ENCODE measurements around the gene ZNF280B. TPM values are rescaled to one million over a fixed set of nuclear protein-coding genes. Genes with fewer than 3 reads are reported as not detected.

The ZNF280B gene
- total and polyA plus RNA-seq, 10 of the 15 experiments (the other 5 are each of a cell fraction or from before 2014, with no cell fraction given): 0.28 to 2.2 (median 1.1) TPM

- TF ChIP-seq ELK1 (IDR thresholded peaks at IDR 0.05; ENCODE audit: low read depth, low read length) (no peak), ZNF274 (IDR thresholded peaks at IDR 0.05; ENCODE audit: insufficient read depth, insufficient read length) (no peak), HDGF (IDR thresholded peaks at IDR 0.05) (no peak), ZNF622 (IDR thresholded peaks at IDR 0.05) (no peak), NFYA (IDR thresholded peaks at IDR 0.05; ENCODE audit: borderline replicate concordance, low read depth, low read length) (no peak), RAD21 (IDR thresholded peaks at IDR 0.05; ENCODE audit: insufficient read depth, low read depth, low read length) (no peak), SRF (IDR thresholded peaks at IDR 0.05; ENCODE audit: low read depth in 2 of 2, low read length in 2 of 2) (no peak)
Observed at GRCh38 chr22:22479116-22479515, 29.4 kb downstream of the ZNF280B start (continued).

GRCh38 chr22:22478470-22478869 is 30.1 kb downstream of the ZNF280B start:
- ATAC-seq: no peak
- in situ Hi-C loops (cut with MboI) (no loop called here), intact Hi-C loops (cut with micrococcal nuclease; ENCODE audit: unreplicated experiment) (no loop called here)
- Histone ChIP-seq H3K9me3 (replicated peaks; ENCODE audit: control insufficient read depth, insufficient read depth, low read length) (no peaks in the 10 kb centered on the region), H3K4me3 (no peak overlapping the region), H3K79me2 (ENCODE audit: control insufficient read depth, insufficient read depth, low read length) (no peaks in the 10 kb centered on the region), H3K9ac (ENCODE audit: control insufficient read depth, insufficient read depth, low read length) (no peak overlapping the region), H3K27me3 (replicated peaks in 1 of 2; ENCODE audit: control insufficient read depth in 2 of 2, insufficient read depth in 2 of 2, low read length in 1 of 2) (no peaks in the 10 kb centered on the region), H3K4me1 (ENCODE audit: control insufficient read depth, insufficient read depth, low read length) (no peaks in the 10 kb centered on the region), H3K36me3 (ENCODE audit: control insufficient read depth in 2 of 2, insufficient read depth in 2 of 2, low read length in 1 of 2) (no peaks in the 10 kb centered on the region), H2AFZ (ENCODE audit: control insufficient read depth, low read depth, low read length) (no peak overlapping the region), H3K27ac (ENCODE audit: control insufficient read depth, insufficient read depth) (no peak overlapping the region), H4K20me1 (ENCODE audit: control insufficient read depth, insufficient read depth) (no peaks in the 10 kb centered on the region), H3K4me2 (ENCODE audit: control insufficient read depth, insufficient read depth) (no peak overlapping the region)
- FAIRE-seq: no peak
- RAD21 ChIA-PET (ENCODE audit: unreplicated experiment): no interaction called here
- POLR2A ChIA-PET: interaction anchor here (0.8 kb wide), 1 partner anchor 357 kb away, joined by 3 read pairs; no protein-coding TSS in a partner anchor
- CTCF ChIA-PET: interaction anchor here (0.6 to 0.8 kb wide), 2 partner anchors 14 to 58 kb away, joined by 3 read pairs; no protein-coding TSS in a partner anchor
- TF ChIP-seq NBN (IDR thresholded peaks at IDR 0.05) (no peak), ASH2L (IDR thresholded peaks at IDR 0.05; ENCODE audit: borderline replicate concordance, low read depth) (no peak), E4F1 (IDR thresholded peaks at IDR 0.05; ENCODE audit: borderline replicate concordance, partially characterized antibody) (no peak), ZBTB11 (CRISPR knock-in tag; IDR thresholded peaks at IDR 0.05) (no peak), MTA3 (IDR thresholded peaks at IDR 0.05; ENCODE audit: borderline replicate concordance, low read length) (no peak)
- no TSS peak for BruUV-seq (replicated peaks)
- SMC1A ChIA-PET (ENCODE audit: uncharacterized antibody, unreplicated experiment): no interaction called here
- DNase-seq (ENCODE audit: low read depth, low spot score): no peak

Measured in GM12878 (cell line).